HFF-Myc (cell line): ENCODE data around the gene RCE1.

Experiments used
- DNase-seq: peaks from one replicate; pipeline ENCODE4 v3.0.0-alpha.2; 2011; ENCODE audit warnings: low read depth; ENCODE audit errors: extremely low read depth
- H3K4me3 ChIP-seq: replicated peaks from 2 replicates; pipeline ENCODE4 v1.5.1; 2011; ENCODE audit warnings: low read depth, mild to moderate bottlenecking, control low read depth, low read length
- TF ChIP-seq, protein P1 (sequence below): IDR thresholded peaks from 2 replicates; pipeline ENCODE4 v1.5.1; 2012; ENCODE audit warnings: mild to moderate bottlenecking, low read depth, low read length, control low read depth; ENCODE audit errors: missing control alignments

The RCE1 gene

DNA sequence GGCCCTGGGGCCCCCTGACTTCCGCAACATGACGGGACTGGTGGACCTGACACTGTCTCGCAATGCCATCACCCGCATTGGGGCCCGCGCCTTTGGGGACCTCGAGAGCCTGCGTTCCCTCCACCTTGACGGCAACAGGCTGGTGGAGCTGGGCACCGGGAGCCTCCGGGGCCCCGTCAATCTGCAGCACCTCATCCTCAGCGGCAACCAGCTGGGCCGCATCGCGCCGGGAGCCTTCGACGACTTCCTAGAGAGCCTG, 14.6 kb downstream of the RCE1 start:
- no peak for DNase-seq
- TF ChIP-seq, protein P1, sequence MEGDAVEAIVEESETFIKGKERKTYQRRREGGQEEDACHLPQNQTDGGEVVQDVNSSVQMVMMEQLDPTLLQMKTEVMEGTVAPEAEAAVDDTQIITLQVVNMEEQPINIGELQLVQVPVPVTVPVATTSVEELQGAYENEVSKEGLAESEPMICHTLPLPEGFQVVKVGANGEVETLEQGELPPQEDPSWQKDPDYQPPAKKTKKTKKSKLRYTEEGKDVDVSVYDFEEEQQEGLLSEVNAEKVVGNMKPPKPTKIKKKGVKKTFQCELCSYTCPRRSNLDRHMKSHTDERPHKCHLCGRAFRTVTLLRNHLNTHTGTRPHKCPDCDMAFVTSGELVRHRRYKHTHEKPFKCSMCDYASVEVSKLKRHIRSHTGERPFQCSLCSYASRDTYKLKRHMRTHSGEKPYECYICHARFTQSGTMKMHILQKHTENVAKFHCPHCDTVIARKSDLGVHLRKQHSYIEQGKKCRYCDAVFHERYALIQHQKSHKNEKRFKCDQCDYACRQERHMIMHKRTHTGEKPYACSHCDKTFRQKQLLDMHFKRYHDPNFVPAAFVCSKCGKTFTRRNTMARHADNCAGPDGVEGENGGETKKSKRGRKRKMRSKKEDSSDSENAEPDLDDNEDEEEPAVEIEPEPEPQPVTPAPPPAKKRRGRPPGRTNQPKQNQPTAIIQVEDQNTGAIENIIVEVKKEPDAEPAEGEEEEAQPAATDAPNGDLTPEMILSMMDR, result no peak
- peak overlapping the region; percentile 75 for H3K4me3 ChIP-seq

- peak overlapping the region; percentile 75; the same call in 1 of the 2 replicates for H3K4me3 ChIP-seq
- no peak for DNase-seq
- TF ChIP-seq, protein P1, result no peak
These were observed 15.1 kb downstream of the RCE1 start for GRCh38 chr11:66858186-66858938.

- DNase-seq, result no peak
- H3K4me3 ChIP-seq, result no peak overlapping the region
- TF ChIP-seq, protein P1, result no peak
These were observed 15.9 kb downstream of the RCE1 start for GRCh38 chr11:66858939-66859685.

GRCh38 chr11:66859686-66860448, 16.6 kb downstream of the RCE1 start:
- TF ChIP-seq, protein P1, result no peak
- DNase-seq, result no peak
- H3K4me3 ChIP-seq, result no peak overlapping the region

DNA sequence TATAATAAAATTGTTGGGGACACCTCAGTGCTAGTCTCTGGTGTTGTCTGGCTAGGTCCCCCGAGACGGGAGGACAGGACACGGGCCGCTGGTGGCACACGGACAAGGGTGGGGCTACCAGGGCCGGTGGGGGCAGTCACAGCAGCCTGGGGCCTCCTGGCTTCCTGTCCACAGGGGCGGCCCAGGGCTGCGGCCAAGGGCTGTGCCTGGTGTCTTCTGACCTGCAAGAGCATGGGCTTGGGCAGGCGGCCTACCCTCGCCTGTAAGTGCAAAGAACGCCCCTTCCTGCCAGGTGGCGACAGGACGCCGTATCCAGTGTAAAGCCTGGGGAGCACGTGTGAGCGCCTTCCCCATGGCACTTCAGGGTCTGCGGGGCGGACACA, 17.2 kb downstream of the RCE1 start:
- no peak overlapping the region for H3K4me3 ChIP-seq
- TF ChIP-seq, protein P1, result no peak
- no peak for DNase-seq

GRCh38 chr11:66861038-66861773, 18.0 kb downstream of the RCE1 start:
- TF ChIP-seq, protein P1, result no peak
- no peak for DNase-seq
- no peak overlapping the region for H3K4me3 ChIP-seq
